Ramos (cell line): ENCODE measurements around the gene CDC7.

Source experiments
- in situ Hi-C: fragments of 300-500 bp; cut with MboI; formaldehyde crosslinking; loops from one replicate; pipeline ENCODE4 v1.14.3; 2022; ENCODE audit warnings: low sequenced_read_pairs; ENCODE audit not compliant: unreplicated experiment

The CDC7 gene

DNA sequence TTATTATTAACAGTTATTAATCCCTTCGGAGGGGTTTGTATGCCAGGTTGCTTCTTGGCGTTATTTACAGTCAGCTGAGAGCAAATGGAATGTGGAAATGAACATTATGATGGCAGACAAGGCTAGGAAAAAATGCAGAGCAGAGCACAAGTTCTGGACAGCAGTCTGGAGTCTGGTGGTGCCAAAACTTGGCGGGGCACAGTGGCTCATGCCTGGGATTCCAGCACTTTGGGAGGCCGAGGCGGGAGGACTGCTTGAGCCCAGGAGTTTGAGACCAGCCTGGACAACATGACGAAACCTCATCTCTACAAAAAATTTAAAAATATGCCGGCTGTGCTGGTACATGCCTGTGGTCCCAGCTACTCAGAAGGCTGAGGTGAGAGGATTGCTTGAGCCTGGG is 67.6 kb downstream of the CDC7 start:
- in situ Hi-C loops = no loop called here

DNA sequence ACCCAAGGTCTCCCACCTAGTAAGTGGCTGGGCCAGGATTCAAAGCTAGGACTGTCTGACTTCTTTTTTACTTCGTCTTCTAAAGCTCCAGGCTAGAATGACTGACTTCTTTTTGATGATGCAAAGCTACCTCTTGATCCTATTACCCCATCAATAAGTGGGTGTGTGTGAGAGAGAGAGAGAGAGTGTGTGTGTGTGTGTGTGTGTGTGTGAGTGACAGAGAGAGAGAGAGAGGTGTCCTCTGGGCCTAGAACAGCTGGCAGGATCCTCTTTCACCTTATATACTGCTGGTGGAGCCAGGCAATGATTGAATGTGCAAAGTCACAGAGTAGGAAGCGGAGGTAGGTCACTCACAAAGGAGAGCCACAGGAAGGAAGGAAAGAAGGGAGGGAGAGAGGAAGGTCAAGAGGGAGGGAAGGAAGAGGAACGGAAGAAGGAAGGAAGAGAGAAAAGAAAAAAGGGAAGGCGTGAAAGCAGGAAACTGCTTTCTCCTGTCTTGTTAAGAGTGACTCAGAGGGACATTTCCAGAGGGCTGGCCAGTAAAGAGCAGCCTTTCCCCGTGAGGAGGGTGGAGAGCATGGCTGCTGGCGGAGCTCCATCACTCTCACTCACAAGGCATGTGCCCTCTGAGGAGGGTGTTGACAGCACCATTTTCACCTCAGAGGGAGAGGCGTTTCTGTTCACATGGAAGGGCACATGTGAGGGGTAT is 68.9 kb downstream of the CDC7 start:
- in situ Hi-C loops = no loop called here

- in situ Hi-C loops = no loop called here
Observed at GRCh38 chr1:91570120-91570448, 69.4 kb downstream of the CDC7 start.

DNA sequence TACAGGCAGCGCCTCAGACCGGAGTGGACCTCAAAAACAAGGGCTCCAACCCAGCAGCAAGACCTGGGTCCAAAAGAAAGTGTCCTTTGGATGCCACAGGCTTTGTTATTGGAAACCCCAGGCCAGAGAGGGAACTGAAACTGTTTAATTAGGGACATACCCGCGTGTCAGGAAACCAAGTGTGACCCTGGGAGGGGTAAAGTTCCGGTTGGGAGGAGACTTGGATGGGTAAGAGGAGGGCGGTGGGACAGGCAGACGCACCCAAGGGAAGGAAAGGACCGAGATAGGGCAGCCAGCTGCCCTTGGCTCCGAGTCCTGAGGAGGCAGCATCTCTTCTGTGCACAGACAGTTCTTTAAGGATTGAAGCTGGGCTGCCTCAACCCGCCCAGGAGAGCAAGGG is 71.4 kb downstream of the CDC7 start:
- in situ Hi-C loops = no loop called here
